Keratinocyte (primary cell): Measurements from ENCODE around the gene PAGE2B. TPM values are rescaled to one million over a fixed set of nuclear protein-coding genes. Genes with fewer than 3 reads are reported as not detected.

Source experiments
- DNase-seq: peaks from one replicate; pipeline ENCODE4 v3.0.0-alpha.2; 2011; ENCODE audit warnings: low read depth, missing footprints, low spot score
- FAIRE-seq: peaks from 2 replicates; lab custom pipeline; 2011; peaks lifted over from hg19 to GRCh38; lab: Jason Lieb, UNC
- H2AFZ ChIP-seq: 2 replicates; pipeline ENCODE4 v1.6.0; 2012; ENCODE audit warnings: low read length, control low read depth, inconsistent platforms; ENCODE audit not compliant: control insufficient read depth
- H3K27ac ChIP-seq: 2 replicates; pipeline ENCODE4 v1.5.1; 2011; ENCODE audit warnings: low read length; ENCODE audit not compliant: control insufficient read depth, insufficient read depth
- H3K27me3 ChIP-seq: 3 replicates; pipeline ENCODE4 v1.6.0; 2011; ENCODE audit warnings: low read length; ENCODE audit not compliant: control insufficient read depth, insufficient read depth; ENCODE audit errors: extremely low read depth
- H3K36me3 ChIP-seq, 2 experiments: 2 replicates in 1 of 2; 3 replicates in 1 of 2; pipeline ENCODE4 v1.5.1; 2011; ENCODE audit warnings: low read length in 2 of 2, mild to moderate bottlenecking in 1 of 2; ENCODE audit not compliant: control insufficient read depth in 2 of 2, insufficient read depth in 2 of 2; ENCODE audit errors: extremely low read depth in 1 of 2
- H3K4me1 ChIP-seq: 3 replicates; pipeline ENCODE4 v1.5.1; 2011; ENCODE audit warnings: low read length; ENCODE audit not compliant: control insufficient read depth, insufficient read depth; ENCODE audit errors: extremely low read depth
- H3K4me2 ChIP-seq: 3 replicates; pipeline ENCODE4 v1.6.0; 2011; ENCODE audit warnings: low read depth, low read length; ENCODE audit not compliant: control insufficient read depth, insufficient read depth; ENCODE audit errors: extremely low read depth
- H3K4me3 ChIP-seq, 3 experiments: fragments of 200-600 bp in 1 of 3; sonication (generic) in 1 of 3; 2 replicates in 2 of 3; 3 replicates in 1 of 3; pipeline ENCODE4 v1.5.1; 2011 to 2016; ENCODE audit warnings: low read length in 3 of 3, mild to moderate bottlenecking in 3 of 3, control low read depth in 2 of 3, inconsistent platforms in 1 of 3, low read depth in 1 of 3, mixed read lengths in 1 of 3, mixed run types in 1 of 3, moderate library complexity in 1 of 3; ENCODE audit not compliant: control insufficient read depth in 2 of 3, insufficient read depth in 2 of 3; ENCODE audit errors: extremely low read depth in 1 of 3
- H3K79me2 ChIP-seq: 2 replicates; pipeline ENCODE4 v1.6.0; 2012; ENCODE audit warnings: low read length; ENCODE audit not compliant: control insufficient read depth, insufficient read depth
- H3K9ac ChIP-seq: 3 replicates; pipeline ENCODE4 v1.6.0; 2011; ENCODE audit warnings: low read length; ENCODE audit not compliant: control insufficient read depth, insufficient read depth; ENCODE audit errors: extremely low read depth
- H3K9me1 ChIP-seq: 3 replicates; pipeline ENCODE4 v1.6.0; 2011; ENCODE audit warnings: low read length; ENCODE audit not compliant: control insufficient read depth, insufficient read depth; ENCODE audit errors: extremely low read depth
- H3K9me3 ChIP-seq: 2 replicates; pipeline ENCODE4 v1.5.1; 2012; ENCODE audit warnings: low read depth, low read length; ENCODE audit not compliant: control insufficient read depth
- H4K20me1 ChIP-seq: 3 replicates; pipeline ENCODE4 v1.6.0; 2011; ENCODE audit warnings: low read length; ENCODE audit not compliant: control insufficient read depth, insufficient read depth; ENCODE audit errors: extremely low read depth
- EZH2 ChIP-seq: IDR thresholded peaks from one replicate; pipeline ENCODE4 v1.6.1; 2012; ENCODE audit warnings: inconsistent platforms, mild to moderate bottlenecking, low read length, moderate library complexity
- dilution Hi-C: fragments of 300-500 bp; cut with MboI; formaldehyde crosslinking; loops from one replicate; pipeline ENCODE4 v1.7.0; 2020; ENCODE audit warnings: low sequenced_read_pairs; ENCODE audit not compliant: extremely low pct_ligation_motif_present
- polyA minus RNA-seq, 3 experiments: library from RNA; depleted of rRNA, polyadenylated mRNA; stranded (reverse); fragments of >200 nt; gene quantifications; 1 replicate in 1 of 3; 2 replicates in 1 of 3; 3 replicates in 1 of 3; pipeline ENCODE4 v1.2.3, GENCODE V29; 2011
- polyA plus RNA-seq, 5 experiments: library from polyadenylated mRNA; depleted of rRNA in 3 of 5; stranded (reverse) in 3 of 5; stranded (forward) in 1 of 5; unstranded in 1 of 5; fragments of >200 nt; gene quantifications; 1 replicate in 1 of 5; 2 replicates in 3 of 5; 3 replicates in 1 of 5; pipeline versions ENCODE4 v1.2.1 to v1.2.3, GENCODE V29; 2011 to 2012; ENCODE audit warnings: missing spikeins in 2 of 5, low read depth in 1 of 5, low replicate concordance in 1 of 5
- TF ChIP-seq, protein P1 (sequence below), 3 experiments: IDR thresholded peaks in 1 of 3; conservative IDR thresholded peaks in 1 of 3; optimal IDR thresholded peaks in 1 of 3; 2 replicates in 2 of 3; 3 replicates in 1 of 3; pipeline versions ENCODE3 to v1.5.1; 2011; ENCODE audit warnings: low read length in 3 of 3, mild to moderate bottlenecking in 3 of 3, moderate library complexity in 2 of 3, control low read depth in 1 of 3, inconsistent platforms in 1 of 3; ENCODE audit not compliant: insufficient read depth in 2 of 3; ENCODE audit errors: extremely low read depth in 1 of 3

The PAGE2B gene, protein sequence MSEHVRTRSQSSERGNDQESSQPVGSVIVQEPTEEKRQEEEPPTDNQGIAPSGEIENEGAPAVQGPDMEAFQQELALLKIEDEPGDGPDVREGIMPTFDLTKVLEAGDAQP
- polyA plus RNA-seq (not detected in 3 replicates), polyA minus RNA-seq (not detected in 3 replicates)
- polyA plus RNA-seq (2011; ENCODE audit: low read depth): 2.2 TPM
- not detected in 2 replicates for polyA plus RNA-seq (2011; cell fraction: cytosol; rRNA removed)
- not detected in 2 replicates for polyA plus RNA-seq (2011; cell fraction: nucleus; rRNA removed)
- 1.0 TPM in 1 of 2 replicates, not detected in the other for polyA plus RNA-seq (2012; ENCODE audit: low replicate concordance)
- not detected for polyA minus RNA-seq (2011; cell fraction: cytosol; rRNA and poly(A)+ RNA removed)
- not detected in 2 replicates for polyA minus RNA-seq (2011; cell fraction: nucleus; rRNA and poly(A)+ RNA removed)

GRCh38 chrX:55074851-55075467, at the start of gene PAGE2B:
TSS of gene PAGE2B (plus strand) at chrX:55075030. CDS start at chrX:55076042, 1,012 bp downstream.
- Histone ChIP-seq H3K27ac (no peak within 1 kb of the TSS), H3K4me3 (no peak within 1 kb of the TSS), H3K27me3 (no peaks in the 10 kb centered on the region), H3K9me3 (no peaks in the 10 kb centered on the region), H3K9ac (no peak within 1 kb of the TSS), H3K4me1 (no peaks in the 10 kb centered on the region), H3K9me1 (no peaks in the 10 kb centered on the region), H3K4me2 (no peak within 1 kb of the TSS), H3K79me2 (no peaks in the 10 kb centered on the region), H4K20me1 (no peaks in the 10 kb centered on the region), H2AFZ (no peak within 1 kb of the TSS), H3K36me3 (no peaks in the 10 kb centered on the region)
- FAIRE-seq (no peak), DNase-seq (no peak)
- dilution Hi-C loops: no loop called here
- no peak for TF ChIP-seq EZH2
- TF ChIP-seq, protein P1, sequence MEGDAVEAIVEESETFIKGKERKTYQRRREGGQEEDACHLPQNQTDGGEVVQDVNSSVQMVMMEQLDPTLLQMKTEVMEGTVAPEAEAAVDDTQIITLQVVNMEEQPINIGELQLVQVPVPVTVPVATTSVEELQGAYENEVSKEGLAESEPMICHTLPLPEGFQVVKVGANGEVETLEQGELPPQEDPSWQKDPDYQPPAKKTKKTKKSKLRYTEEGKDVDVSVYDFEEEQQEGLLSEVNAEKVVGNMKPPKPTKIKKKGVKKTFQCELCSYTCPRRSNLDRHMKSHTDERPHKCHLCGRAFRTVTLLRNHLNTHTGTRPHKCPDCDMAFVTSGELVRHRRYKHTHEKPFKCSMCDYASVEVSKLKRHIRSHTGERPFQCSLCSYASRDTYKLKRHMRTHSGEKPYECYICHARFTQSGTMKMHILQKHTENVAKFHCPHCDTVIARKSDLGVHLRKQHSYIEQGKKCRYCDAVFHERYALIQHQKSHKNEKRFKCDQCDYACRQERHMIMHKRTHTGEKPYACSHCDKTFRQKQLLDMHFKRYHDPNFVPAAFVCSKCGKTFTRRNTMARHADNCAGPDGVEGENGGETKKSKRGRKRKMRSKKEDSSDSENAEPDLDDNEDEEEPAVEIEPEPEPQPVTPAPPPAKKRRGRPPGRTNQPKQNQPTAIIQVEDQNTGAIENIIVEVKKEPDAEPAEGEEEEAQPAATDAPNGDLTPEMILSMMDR (optimal IDR thresholded peaks at IDR 0.05 in 1 of 3, IDR thresholded peaks at IDR 0.05 in 1 of 3, conservative IDR thresholded peaks at IDR 0.05 in 1 of 3; ENCODE audit: extremely low read depth in 1 of 3, insufficient read depth in 2 of 3, low read length in 3 of 3): no peak

DNA sequence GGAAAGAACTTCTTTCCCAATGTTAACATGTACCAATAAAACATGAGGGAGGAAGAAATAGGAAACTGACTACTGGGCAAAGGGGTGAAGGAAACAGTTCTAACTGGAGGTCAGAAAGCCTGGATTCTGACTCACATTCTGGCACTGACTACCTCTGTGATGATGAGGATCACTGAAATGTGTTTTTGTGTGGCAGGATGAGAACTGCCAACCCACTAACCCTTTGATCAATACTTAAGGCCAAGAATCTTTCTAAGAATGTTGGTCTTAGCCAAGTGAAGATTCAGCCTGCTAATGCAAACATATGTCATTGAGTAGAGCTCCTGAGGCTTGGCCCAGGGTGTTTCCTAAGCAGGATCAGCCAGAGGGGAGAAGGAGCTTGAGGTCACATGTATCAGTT, 48.7 kb upstream of the PAGE2B start:
- Histone ChIP-seq H3K4me3 (no peak overlapping the region), H3K9ac (no peak overlapping the region), H3K27me3 (no peaks in the 10 kb centered on the region), H3K4me2 (no peak overlapping the region), H3K9me1 (no peaks in the 10 kb centered on the region), H3K79me2 (no peaks in the 10 kb centered on the region), H3K9me3 (no peaks in the 10 kb centered on the region), H3K36me3 (no peaks in the 10 kb centered on the region), H4K20me1 (no peaks in the 10 kb centered on the region), H2AFZ (no peak overlapping the region), H3K4me1 (no peaks in the 10 kb centered on the region), H3K27ac (no peak overlapping the region)
- dilution Hi-C loops: no loop called here
- FAIRE-seq (no peak), DNase-seq (no peak)
- TF ChIP-seq, protein P1 (optimal IDR thresholded peaks at IDR 0.05 in 1 of 3, IDR thresholded peaks at IDR 0.05 in 1 of 3, conservative IDR thresholded peaks at IDR 0.05 in 1 of 3; ENCODE audit: extremely low read depth in 1 of 3, insufficient read depth in 2 of 3, low read length in 3 of 3): no peak
- no peak for TF ChIP-seq EZH2
